HG02870 (cell line): ENCODE measurements around the gene LAMP5.

Source experiments
- ATAC-seq: cut with Tn5 transposase; IDR thresholded peaks from one replicate; pipeline ENCODE4 v1.9.1; 2021; ENCODE audit warnings: mild to moderate bottlenecking, moderate library complexity; ENCODE audit not compliant: unreplicated experiment

Gene LAMP5

GRCh38 chr20:9499126-9499899, 15.1 kb upstream of the LAMP5 start:
- no peak for ATAC-seq

GRCh38 chr20:9500121-9500520, 14.3 kb upstream of the LAMP5 start:
- ATAC-seq = peak; percentile 59

GRCh38 chr20:9501473-9501872, 12.9 kb upstream of the LAMP5 start:
- ATAC-seq = no peak

- ATAC-seq = no peak
Measured at GRCh38 chr20:9503526-9504245, 10.7 kb upstream of the LAMP5 start.

- ATAC-seq = no peak
Measured at GRCh38 chr20:9506280-9506821, 8.0 kb upstream of the LAMP5 start.

- ATAC-seq = no peak
Measured at GRCh38 chr20:9506964-9507369, 7.4 kb upstream of the LAMP5 start.

GRCh38 chr20:9507544-9508239, 6.7 kb upstream of the LAMP5 start:
- no peak for ATAC-seq

- ATAC-seq = no peak
Measured at GRCh38 chr20:9508240-9508661, 6.1 kb upstream of the LAMP5 start.

- ATAC-seq = no peak
Measured at GRCh38 chr20:9508696-9509178, 5.7 kb upstream of the LAMP5 start.

DNA sequence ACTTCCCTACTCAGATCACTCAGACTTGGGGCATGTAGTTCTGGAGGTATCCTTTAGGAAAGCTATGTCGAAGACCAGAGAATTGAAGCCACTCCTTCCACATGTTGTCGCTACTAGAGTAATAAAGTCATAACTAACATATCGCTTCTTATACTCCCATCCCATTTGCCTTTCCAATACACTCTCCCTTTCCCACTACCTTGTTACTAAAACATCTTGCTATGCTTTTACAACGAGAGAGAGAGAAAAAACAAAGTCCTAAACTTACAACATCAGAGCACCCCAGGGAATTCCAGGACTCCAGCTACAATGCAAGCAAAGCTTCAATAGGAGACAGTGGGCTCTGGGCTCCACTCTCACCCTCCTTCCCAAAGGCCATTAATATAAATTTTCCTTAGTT, 5.1 kb upstream of the LAMP5 start:
- no peak for ATAC-seq

DNA sequence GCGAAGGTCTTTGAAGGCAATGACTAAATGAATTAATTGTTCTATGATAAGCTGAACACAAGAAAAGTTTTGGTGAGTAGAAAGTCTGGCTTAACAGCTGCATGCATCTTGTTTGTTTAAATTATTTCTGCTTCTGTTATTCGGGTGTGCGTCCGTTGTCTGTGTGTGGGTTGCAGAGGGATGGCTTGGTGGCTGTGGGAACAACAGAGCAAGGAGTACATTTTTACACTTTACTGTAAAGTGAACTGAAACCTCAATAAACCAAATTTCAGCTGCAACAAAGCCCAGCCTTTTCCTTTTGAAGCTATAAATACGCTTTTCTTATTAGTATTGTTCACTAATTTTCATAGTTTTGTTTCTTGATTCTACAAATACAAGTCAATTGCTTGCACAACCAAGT, 3.5 kb upstream of the LAMP5 start:
- ATAC-seq = peak; percentile 61

GRCh38 chr20:9514072-9514460, 324 bp upstream of the LAMP5 start:
- no peak for ATAC-seq

- ATAC-seq = no peak
Measured at GRCh38 chr20:9515214-9515585, 810 bp downstream of the LAMP5 start.

GRCh38 chr20:9515741-9516233, 1.4 kb downstream of the LAMP5 start:
- ATAC-seq = no peak

- ATAC-seq = no peak
Measured at GRCh38 chr20:9516234-9516871, 2.0 kb downstream of the LAMP5 start.

GRCh38 chr20:9517297-9518162, 3.1 kb downstream of the LAMP5 start:
- no peak for ATAC-seq

DNA sequence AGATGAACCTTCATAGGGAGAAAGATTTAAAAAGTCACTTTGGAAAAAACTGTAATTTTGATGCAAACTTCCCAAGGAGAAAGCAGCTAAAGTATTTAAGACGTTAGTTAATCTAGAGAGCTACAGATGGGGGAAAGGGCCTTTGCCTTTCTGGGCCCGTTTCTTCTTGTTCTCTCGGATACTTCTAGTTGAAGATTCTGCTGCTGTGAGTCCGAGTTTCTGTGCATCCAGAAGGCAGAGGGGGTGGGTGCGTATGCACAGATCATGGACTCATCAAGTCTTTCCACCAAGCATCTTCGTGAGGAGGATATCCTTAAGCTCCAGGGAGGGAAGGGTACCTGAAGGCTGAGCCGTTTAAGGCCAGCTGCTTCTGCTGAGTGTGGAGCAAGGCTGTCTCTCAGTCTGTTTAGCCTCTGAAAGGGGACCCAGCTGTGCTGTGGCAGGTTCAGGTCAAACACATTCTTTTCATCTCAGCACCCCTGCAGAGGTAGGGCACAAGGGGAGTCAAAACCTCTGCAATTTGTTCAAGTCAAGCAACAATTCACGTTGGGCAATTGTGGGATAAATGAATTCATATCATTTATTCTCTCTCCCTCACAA, 4.3 kb downstream of the LAMP5 start:
- no peak for ATAC-seq

DNA sequence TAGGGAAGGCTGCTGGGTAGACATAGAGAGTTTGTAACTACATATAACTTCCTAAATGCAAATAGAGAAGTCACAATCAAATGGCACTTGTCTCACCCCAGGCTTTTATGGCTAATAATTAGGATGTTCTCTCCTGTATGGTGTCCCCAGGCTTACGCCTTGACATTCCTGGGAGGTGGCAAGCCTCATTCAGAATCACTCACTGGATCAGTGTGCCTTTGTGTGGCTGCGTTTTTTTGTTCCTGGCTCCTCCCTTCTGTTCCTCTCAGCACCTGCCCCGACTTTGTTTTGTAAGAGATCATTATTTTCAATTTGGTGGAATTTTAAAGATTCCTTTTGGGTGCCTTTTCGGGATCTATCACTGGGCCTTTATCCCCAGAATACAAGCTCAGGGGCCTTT, 5.7 kb downstream of the LAMP5 start:
- ATAC-seq = no peak

DNA sequence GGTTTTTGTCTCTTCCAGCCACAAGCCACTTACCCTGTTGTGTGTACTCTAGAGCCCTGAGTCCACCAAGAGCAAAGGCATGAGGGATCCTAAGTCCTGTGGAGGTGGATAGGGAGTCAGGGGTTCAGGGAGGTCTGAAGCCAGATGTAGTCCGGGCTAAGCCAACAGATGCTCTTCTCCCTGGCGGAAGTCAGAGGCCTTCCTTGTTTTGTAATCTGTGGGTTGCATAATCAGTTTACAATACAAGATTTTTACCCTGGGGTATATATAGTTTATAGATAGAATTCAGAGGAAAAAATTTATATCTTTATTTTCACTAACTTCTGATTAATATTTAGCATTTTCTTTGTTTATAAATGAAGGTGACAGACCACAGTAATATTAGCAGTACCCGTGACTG, 9.2 kb downstream of the LAMP5 start:
- ATAC-seq = no peak
